SH-SY5Y (cell line): ENCODE results near the gene IGFBP4.

Experiments used
- GATA2 ChIP-seq: IDR thresholded peaks from 2 replicates; pipeline ENCODE4 v1.6.1; 2011; ENCODE audit warnings: mild to moderate bottlenecking, low read depth, low read length
- GATA3 ChIP-seq: IDR thresholded peaks from 2 replicates; pipeline ENCODE4 v1.6.1; 2011; ENCODE audit warnings: low read depth, mild to moderate bottlenecking, low read length, moderate library complexity

- TF ChIP-seq GATA3: no peak
- no peak for TF ChIP-seq GATA2
Observed at GRCh38 chr17:40460968-40461731, 17.9 kb downstream of the IGFBP4 start.
